Regular cardiac myocyte (primary cell): ENCODE measurements around the gene RWDD3. TPM values are rescaled to one million over a fixed set of nuclear protein-coding genes. Genes with fewer than 3 reads are reported as not detected.

Experiments
- total RNA-seq: library from RNA; depleted of rRNA; stranded (reverse); fragments of >200 nt; gene quantifications from 2 replicates; pipeline ENCODE4 v1.2.3, GENCODE V29; 2014

The RWDD3 gene
- 13.0 and 13.8 TPM in 2 replicates for total RNA-seq

GRCh38 chr1:95233737-95234500 lies at the start of gene RWDD3:
RWDD3 (plus strand) TSS chr1:95234210; CDS start chr1:95234231, 21 bp downstream.

Other genes with a start within 250 kb of the RWDD3 start
- 1.1 and 3.1 TPM in 2 replicates for gene ALG14, start 161.3 kb upstream of the RWDD3 start, total RNA-seq
- gene TLCD4, start 116.9 kb upstream of the RWDD3 start, total RNA-seq = 0.38 and 0.85 TPM in 2 replicates